Prostate gland (tissue), 2 donors: ENCODE measurements around the gene SYNGR4.

Source experiments
- CTCF ChIP-seq, 4 experiments: fragments of 200-600 bp in 2 of 4; fragments of 450-650 bp in 2 of 4; sonication (generic) in 2 of 4; IDR thresholded peaks; 1 replicate in 3 of 4; 2 replicates in 1 of 4; pipeline ENCODE4 v1.5.1; 2016 to 2019; ENCODE audit warnings: antibody characterized with exemption in 4 of 4, mild to moderate bottlenecking in 2 of 4, moderate library complexity in 2 of 4
- POLR2A ChIP-seq: fragments of 450-650 bp; IDR thresholded peaks from one replicate; pipeline ENCODE4 v1.6.1; 2016; ENCODE audit warnings: antibody characterized with exemption, mild to moderate bottlenecking
- POLR2AphosphoS5 ChIP-seq: sonication (generic); formaldehyde crosslinking; IDR thresholded peaks from one replicate; pipeline ENCODE4 v1.6.1; 2017; ENCODE audit warnings: antibody characterized with exemption

GRCh38 chr19:48332662-48333466 lies 31.3 kb upstream of the SYNGR4 start:
- TF ChIP-seq POLR2AphosphoS5 (peak; percentile 96), POLR2A (peak; percentile 26), CTCF (IDR thresholded peaks at IDR 0.05) (no peak)
